GM18526 (cell line): Measurements from ENCODE around the gene DPF3.

Source experiments
- POLR2A ChIP-seq: IDR thresholded peaks from 3 replicates; pipeline ENCODE4 v1.6.1; 2011; ENCODE audit not compliant: insufficient read length; ENCODE audit errors: extremely low read depth

DPF3 gene

GRCh38 chr14:72780751-72781150 is 113.2 kb downstream of the DPF3 start:
- TF ChIP-seq POLR2A: no peak

DNA sequence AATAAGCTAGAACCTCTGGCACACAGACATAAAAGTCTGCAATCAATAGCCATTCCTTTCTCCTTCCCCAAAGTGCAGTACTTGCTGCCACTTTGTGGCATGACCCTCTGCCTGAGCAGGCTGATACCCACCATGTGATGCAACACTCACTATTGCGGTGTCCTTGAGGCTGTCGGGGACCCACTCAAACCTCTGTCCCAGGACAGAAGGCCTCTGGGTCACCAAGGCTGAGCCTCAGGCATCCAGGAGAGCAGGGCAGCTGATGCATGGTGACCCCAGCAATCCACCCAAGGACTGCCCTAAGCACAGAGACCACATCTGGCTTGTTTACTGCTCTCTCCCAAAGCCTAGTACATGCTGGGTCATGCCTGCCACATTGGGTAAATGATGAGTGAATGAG is 114.2 kb downstream of the DPF3 start:
- no peak for TF ChIP-seq POLR2A

DNA sequence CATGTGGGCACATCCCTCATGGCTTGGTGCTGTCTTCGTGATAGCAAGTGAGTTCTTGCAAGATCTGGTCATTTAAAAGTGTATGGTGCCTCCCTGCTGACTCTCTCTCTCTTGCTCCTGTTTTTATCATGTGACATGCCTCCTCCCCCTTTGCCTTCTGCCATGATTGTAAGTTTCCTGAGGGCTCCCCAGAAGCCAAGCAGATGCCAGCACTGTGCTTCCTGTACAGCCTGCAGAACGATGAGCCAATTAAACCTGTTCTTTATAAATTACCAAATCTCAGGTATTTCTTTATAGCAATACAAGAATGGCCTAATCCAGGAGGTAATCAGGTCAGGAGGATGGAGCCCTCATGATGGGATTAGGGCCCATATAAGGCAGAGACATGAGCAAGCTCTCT is 116.3 kb downstream of the DPF3 start:
- TF ChIP-seq POLR2A: no peak

DNA sequence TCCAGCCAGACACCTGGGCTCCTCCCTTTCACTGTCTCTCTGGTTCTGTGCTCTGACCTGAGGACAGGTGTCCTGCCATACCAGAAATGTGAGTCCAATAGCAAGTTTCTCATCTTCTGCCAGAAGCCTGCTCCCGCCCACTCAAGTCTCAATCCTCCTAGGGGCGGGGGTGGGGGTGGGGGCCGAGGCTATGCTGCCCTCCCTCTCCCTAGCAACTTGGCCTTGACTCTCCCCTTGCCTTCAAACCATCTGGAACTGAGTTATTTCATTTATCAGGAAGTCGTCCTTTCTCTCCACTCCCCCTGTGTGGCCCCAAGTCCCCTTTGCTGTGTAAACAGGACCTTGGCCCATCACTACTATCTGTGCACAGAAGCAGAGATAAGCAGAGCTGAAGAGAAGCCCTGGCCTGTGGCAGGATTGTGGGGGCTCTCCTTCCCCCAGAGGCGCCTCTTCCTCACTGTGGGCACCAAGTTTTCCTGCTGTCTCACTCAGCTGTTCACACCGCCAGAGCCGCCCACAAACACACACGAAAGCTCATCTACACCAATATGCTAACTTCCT is 117.1 kb downstream of the DPF3 start:
- no peak for TF ChIP-seq POLR2A

- no peak for TF ChIP-seq POLR2A
These were observed 117.9 kb downstream of the DPF3 start for GRCh38 chr14:72775923-72776554.

GRCh38 chr14:72774894-72775620 is 118.8 kb downstream of the DPF3 start:
- TF ChIP-seq POLR2A: no peak

DNA sequence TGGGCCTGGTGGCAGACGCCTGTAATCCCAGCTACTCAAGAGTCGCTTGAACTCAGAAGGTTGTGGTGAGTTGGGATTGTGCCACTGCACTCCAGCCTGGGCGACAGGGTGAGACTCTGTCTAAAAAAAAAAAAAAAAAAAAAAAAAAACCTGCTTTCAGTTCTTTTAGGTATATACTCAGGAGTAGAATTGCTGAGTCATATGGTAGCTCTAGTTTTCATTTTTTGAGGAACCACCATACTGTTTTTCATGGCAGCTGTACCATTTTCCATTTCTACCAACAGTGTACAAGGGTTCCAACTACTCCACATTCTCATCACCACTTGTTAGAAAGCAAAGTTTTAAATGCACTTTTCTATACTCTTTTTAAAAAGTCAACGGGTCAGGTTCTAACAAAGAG is 119.8 kb downstream of the DPF3 start:
- TF ChIP-seq POLR2A: no peak

DNA sequence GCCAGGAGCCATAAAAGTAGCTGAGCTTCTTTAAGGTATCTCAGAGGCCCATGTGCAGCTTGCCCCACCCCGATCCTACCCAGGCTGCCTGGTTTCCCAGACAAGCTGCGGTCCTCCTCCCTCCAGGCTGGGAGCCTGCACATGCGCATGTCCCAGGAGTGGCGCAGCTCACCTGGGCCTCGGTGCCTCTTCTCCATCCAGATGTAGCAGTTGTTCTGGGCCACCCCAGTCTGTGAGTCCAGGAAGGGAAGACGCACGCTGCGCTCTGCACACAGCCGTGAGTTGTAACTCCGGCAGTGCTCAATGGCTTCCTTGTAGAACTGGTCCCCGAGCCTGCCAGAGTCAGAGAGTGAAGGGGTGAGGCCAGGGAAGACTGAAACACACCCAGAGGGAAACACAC is 122.3 kb downstream of the DPF3 start:
- no peak for TF ChIP-seq POLR2A

DNA sequence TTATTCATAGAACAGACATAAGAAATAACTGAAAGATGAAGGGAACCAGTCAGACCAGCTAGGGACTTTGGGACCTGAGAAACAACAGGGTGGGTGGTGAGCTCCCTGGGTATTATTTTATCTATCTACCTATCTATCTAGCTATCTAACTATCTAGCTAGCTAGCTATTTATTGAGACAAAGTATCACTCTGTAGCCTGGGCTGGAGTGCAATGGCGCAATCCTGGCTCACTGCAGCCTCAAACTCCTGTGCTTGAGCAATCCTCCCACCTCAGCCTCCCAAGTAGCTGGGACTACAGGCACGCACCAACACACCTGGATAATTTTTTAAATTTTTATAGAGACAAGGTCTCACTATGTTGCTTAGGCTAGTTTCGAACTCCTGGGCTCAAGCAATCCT is 127.6 kb downstream of the DPF3 start:
- no peak for TF ChIP-seq POLR2A

GRCh38 chr14:72763892-72764291 is 130.0 kb downstream of the DPF3 start:
- TF ChIP-seq POLR2A: no peak

DNA sequence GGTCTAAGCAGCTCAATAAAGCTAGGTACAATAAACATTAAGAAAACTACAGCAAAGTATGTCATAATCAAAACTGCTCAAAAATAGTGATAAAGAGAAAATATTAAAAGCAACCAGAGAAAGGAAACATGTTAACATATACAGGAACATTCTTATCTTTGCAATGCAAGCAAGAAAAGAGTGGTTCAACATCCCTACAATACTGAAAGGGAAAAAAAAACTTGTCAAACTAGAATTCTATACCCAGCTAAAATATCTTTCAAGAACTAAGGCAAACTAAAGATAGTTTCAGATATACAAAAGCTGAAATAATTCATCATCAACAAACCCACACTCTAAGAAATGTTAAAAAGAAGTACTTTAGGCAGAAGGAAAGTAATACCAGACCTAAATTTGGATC is 134.2 kb downstream of the DPF3 start:
- TF ChIP-seq POLR2A: no peak

GRCh38 chr14:72758993-72759392 is 134.9 kb downstream of the DPF3 start:
- TF ChIP-seq POLR2A: no peak

DNA sequence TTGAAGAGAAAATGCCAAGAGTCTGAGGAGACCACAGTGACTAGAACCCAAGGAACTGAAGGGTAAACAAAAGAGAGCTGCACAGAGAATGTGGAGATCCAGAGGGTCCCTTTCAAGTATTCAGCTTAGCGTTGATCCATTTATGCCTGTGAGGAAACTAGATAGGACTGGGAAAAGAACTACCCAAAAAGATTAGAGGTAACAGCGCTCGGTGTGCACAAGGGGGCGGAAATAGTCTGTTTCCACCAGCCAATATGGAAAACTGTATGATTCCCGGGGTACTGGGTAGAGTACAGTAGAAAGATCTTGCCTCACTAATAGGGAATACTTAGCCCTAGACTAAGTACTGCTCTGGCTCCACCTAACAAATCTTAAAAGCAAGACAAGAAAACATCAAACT is 135.5 kb downstream of the DPF3 start:
- TF ChIP-seq POLR2A: no peak

DNA sequence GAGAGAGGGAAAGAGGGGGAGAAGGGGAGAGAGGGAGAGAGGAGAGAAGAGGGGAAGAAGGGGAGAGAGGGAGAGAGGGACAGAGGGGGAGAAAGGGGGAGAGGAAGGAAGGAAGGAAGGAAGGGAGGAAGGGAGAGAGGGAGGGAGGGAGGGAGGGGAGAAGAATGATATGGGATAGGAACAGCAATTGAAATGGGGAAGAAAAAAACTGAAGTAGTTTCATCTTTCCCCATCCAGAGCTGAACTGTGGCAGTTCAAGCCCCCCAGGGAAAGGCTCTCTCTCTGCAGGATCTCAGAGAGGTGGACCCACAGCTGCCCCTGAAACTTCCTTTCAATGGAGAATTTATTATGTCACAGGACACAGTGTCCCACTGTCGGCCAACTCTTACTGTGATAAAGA is 136.9 kb downstream of the DPF3 start:
- TF ChIP-seq POLR2A: no peak

DNA sequence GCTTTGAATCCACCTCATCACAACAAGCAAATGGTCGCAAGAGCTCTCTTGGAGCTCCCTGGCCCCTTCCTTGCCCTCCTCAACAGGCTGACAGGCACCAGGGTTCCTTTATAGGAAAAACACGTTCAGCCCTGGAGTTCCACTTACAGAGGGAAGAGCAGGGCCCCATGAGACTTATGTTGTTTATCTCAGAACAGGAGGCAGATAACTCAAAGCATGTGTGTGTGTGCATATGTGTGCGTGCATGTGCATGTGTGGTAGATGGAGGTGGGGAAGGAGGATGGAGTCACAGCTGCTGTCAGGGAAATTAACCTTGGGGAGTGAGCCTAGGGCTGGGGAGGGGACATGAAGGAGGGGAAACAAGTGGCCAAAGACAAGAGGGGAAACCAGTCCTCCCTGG is 138.1 kb downstream of the DPF3 start:
- no peak for TF ChIP-seq POLR2A

GRCh38 chr14:72754949-72755348 is 139.0 kb downstream of the DPF3 start:
- TF ChIP-seq POLR2A: no peak
